Measurements from ENCODE around the gene EYA3.

The EYA3 gene

DNA sequence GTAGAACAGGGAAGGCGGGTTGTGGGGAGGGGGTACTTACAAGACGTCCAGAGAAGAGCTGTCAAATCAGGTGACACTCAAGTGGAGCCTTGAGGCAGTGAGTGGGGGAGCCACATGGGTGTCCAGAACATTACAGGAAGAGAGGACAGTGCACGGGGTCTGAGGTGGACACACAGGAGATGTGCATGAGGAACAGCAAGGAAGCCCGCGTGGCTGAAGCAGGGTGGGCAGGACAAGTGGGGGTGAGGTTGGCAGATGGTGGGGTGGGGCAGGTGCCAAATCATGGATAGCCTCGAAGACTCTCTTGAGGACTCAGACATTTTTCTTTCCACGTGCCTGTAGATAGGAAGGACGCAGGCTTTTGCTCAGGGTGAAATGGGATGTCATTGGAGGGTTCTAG, 152.7 kb downstream of the EYA3 start:
- no peak for DNase-seq

DNA sequence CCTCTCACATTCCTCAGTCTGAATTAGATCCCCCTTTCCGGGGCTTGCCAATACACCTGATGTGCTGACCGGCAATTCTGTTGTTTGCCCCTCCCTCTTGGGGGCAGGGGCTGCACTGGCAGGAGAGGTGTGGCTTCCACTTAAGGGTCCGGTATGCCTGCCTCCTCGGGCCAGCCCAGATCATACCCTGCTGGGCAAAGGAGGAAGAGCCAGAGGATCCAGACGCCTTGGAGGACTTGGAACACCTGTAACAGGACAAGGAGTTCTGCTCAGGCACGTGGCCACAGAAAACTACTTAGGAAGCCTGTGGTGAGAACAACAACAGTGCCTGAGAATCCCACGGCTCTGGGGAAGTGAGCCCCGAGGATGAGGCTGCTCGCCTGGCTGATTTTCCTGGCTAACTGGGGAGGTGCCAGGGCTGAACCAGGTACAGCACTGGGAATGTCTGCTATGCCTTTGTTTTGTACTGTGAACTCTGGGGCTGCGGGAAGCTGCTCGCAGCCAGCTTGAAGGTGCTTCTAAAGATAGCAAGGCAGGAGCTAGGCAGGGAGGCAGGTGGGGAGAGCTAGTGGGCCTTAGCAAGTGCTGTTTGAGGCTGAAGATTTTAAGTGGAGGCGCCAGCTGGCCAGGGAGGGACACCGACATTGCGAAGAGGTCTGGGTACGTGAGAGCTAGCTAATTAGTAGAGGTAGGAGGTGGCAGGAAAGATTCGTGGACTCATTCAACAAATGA, 153.4 kb downstream of the EYA3 start, which contains the start of gene SMPDL3B:
Gene SMPDL3B (plus strand): TSS at position 183 of the 732 bp plus-strand sequence. CDS start 184 bp downstream, at position 367.
- DNase-seq: no peak

DNA sequence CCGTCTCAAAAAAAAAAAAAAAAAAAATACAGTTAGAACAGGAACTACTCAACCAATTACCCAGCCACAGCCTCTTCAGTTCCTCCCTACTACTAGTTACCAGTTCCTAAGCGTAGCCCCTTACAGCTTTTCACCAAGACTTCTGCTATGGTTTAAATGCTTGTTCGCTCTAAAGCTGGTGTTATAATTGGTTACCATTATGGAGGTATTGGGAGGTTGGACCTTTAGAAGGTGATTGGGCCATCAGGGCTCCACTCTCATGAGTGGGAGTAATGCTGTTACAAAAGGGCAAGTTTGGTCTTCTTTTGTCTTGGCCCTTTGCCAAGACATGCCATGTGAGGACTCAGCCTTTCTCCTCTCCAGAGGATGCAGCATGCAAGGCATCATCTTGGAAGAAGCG, 156.7 kb downstream of the EYA3 start:
- DNase-seq: no peak

DNA sequence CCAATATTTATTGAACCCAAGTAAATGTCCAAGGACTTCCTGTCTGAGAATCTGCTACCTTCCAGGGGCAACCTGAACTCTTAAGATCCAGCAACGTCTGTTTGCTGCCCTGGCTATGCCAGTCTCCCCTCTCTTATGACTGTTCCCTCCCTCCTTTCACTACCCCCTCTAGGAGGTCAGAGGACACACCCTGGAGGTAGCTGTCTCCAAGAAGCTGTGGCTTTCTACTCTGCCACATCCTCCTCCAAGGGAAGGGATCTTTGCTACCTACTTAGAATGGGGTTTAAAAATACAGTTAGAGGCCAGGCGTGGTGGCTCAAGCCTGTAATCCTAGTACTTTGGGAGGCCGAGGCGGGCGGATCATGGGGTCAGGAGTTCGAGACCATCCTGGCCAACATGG, 157.2 kb downstream of the EYA3 start:
- DNase-seq: no peak

DNA sequence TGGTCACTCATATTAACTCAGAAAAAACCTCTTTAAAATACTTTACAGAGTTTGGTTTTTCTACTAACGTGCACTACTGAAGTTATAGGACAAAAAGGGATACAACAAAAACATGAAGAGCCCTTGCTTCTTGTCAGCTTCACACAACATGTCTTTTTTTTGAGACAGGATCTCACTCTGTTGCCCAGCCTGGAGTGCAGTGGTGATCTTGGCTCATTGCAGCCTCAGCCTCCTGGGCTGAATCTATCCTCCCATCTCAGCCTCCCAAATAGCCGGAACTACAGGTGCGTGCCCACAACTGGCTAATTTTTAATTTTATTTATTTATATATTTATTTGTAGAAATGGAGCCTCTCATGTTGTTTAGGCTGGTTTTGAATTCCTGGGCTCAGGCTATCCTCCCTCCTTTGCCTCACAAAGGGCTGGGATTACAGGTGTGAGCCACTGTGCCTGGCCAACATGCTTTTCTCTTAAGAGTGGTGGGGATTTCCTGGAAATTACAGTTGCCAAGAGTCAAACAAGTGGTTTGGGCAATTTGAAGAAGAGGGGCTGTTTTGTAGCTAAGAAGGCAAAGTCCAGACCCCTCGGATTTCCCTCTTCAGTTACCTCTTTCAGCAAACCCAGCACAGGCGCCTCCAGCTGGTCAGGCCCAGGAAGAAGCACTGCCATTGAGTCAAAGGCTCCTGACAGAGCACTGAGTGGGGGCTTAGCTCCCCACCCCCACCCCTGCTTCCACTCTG, 160.0 kb downstream of the EYA3 start:
- DNase-seq: no peak

DNA sequence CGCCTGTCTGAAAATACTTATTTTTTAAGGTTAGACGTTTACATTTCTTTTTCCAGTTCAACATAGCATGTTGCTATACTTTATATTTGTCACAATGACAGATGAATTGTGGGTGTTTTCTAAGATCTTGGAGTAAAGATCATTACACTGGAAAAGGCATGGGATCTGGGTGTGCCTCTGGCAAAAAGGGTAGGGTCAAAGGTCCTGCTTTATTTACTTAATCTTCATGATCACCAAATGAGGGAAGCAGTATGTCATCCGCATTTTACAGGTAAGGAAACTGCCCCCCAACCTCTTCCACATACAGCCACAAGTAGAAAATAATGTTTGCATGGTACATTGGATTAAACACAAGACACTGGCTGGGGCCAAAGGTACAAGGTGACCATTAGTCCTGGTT, 166.1 kb downstream of the EYA3 start:
- DNase-seq: no peak

All from NCI-H1436 treated with DMSO at 0.1 percent for 48 hours (cell line).